ENCODE data around the gene CYP4B1. TPM values are rescaled to one million over a fixed set of nuclear protein-coding genes. Genes with fewer than 3 reads are reported as not detected.

Gene CYP4B1
- total and polyA plus RNA-seq, 4 donors: 0.18 to 0.59 (median 0.18) TPM; not detected in 1

- no peaks in the 10 kb centered on the region for H3K27me3 ChIP-seq (ENCODE audit: control insufficient read depth in 4 of 4, insufficient read depth in 4 of 4, low read length in 3 of 4)
- H3K27ac ChIP-seq (ENCODE audit: low read depth in 1 of 2, low read length in 2 of 2): no peak overlapping the region
- H3K36me3 ChIP-seq (ENCODE audit: control insufficient read depth in 4 of 4, insufficient read depth in 3 of 4, low read depth in 1 of 4, low read length in 3 of 4): no peaks in the 10 kb centered on the region
- WGBS: 95% methylated on average over 9 of the region's 9 CpGs
- DNase-seq (ENCODE audit: low spot score): no peak
- no peak overlapping the region for H3K4me3 ChIP-seq (ENCODE audit: low read depth in 1 of 3, low read length in 3 of 3)
- TF ChIP-seq RAD21 (IDR thresholded peaks at IDR 0.05) (no peak), REST (IDR thresholded peaks at IDR 0.05) (no peak), GABPA (IDR thresholded peaks at IDR 0.05 in 1 of 2, conservative IDR thresholded peaks at IDR 0.05 in 1 of 2) (no peak)
- H3K4me1 ChIP-seq (ENCODE audit: control insufficient read depth in 4 of 4, insufficient read depth in 4 of 4, low read length in 3 of 4): no peaks in the 10 kb centered on the region
- no peaks in the 10 kb centered on the region for H3K9me3 ChIP-seq (ENCODE audit: control insufficient read depth in 4 of 4, low read length in 3 of 4)
- no peak overlapping the region for H3K9ac ChIP-seq (ENCODE audit: low read depth in 1 of 2, low read length in 2 of 2)
These were observed 15.1 kb downstream of the CYP4B1 start for GRCh38 chr1:46813858-46814396.

- Histone ChIP-seq H3K9ac (ENCODE audit: low read depth in 1 of 2, low read length in 2 of 2) (no peak overlapping the region), H3K27me3 (ENCODE audit: control insufficient read depth in 4 of 4, insufficient read depth in 4 of 4, low read length in 3 of 4) (no peaks in the 10 kb centered on the region), H3K27ac (ENCODE audit: low read depth in 1 of 2, low read length in 2 of 2) (no peak overlapping the region), H3K4me3 (ENCODE audit: low read depth in 1 of 3, low read length in 3 of 3) (no peak overlapping the region), H3K36me3 (ENCODE audit: control insufficient read depth in 4 of 4, insufficient read depth in 3 of 4, low read depth in 1 of 4, low read length in 3 of 4) (no peaks in the 10 kb centered on the region), H3K4me1 (ENCODE audit: control insufficient read depth in 4 of 4, insufficient read depth in 4 of 4, low read length in 3 of 4) (no peaks in the 10 kb centered on the region), H3K9me3 (ENCODE audit: control insufficient read depth in 4 of 4, low read length in 3 of 4) (no peaks in the 10 kb centered on the region)
- 88% methylated on average over 6 of the region's 6 CpGs for WGBS
- DNase-seq (ENCODE audit: low spot score): no peak
- no peak for TF ChIP-seq ATF3 (IDR thresholded peaks at IDR 0.05)
- TF ChIP-seq ZBTB33 (IDR thresholded peaks at IDR 0.05): no peak
- TF ChIP-seq JUND (IDR thresholded peaks at IDR 0.05): no peak
- TF ChIP-seq CTCF (IDR thresholded peaks at IDR 0.05; ENCODE audit: low read depth, low read length, missing input control): no peak
- no peak for TF ChIP-seq HNF4A (conservative IDR thresholded peaks at IDR 0.05)
- TF ChIP-seq EGR1 (IDR thresholded peaks at IDR 0.05; ENCODE audit: low read depth in 2 of 2): no peak
- TF ChIP-seq HNF4G (IDR thresholded peaks at IDR 0.05): no peak
- no peak for TF ChIP-seq GABPA (IDR thresholded peaks at IDR 0.05 in 1 of 2, conservative IDR thresholded peaks at IDR 0.05 in 1 of 2)
- no peak for TF ChIP-seq REST (IDR thresholded peaks at IDR 0.05)
- no peak for TF ChIP-seq RXRA (IDR thresholded peaks at IDR 0.05)
- TF ChIP-seq MAX (IDR thresholded peaks at IDR 0.05): no peak
- TF ChIP-seq TAF1 (conservative IDR thresholded peaks at IDR 0.05): no peak
- TF ChIP-seq FOXA1 (IDR thresholded peaks at IDR 0.05): no peak
- no peak for TF ChIP-seq NR2F2 (IDR thresholded peaks at IDR 0.05)
- TF ChIP-seq RAD21 (IDR thresholded peaks at IDR 0.05): no peak
- TF ChIP-seq YY1 (IDR thresholded peaks at IDR 0.05): no peak
- no peak for TF ChIP-seq SP1 (IDR thresholded peaks at IDR 0.05)
- TF ChIP-seq FOXA2 (IDR thresholded peaks at IDR 0.05): no peak
These were observed 16.3 kb downstream of the CYP4B1 start for GRCh38 chr1:46815133-46815532.

Measured in liver (tissue), 9 donors.